Body of pancreas (tissue), 4 donors: ENCODE data around the gene ZNF581.

Experiments used
- CTCF ChIP-seq, 7 experiments: fragments of 450-650 bp in 4 of 7; fragments of 200-600 bp in 3 of 7; sonication (generic) in 3 of 7; IDR thresholded peaks; one replicate each; pipeline ENCODE4 v1.5.1; 2016 to 2019; ENCODE audit warnings: antibody characterized with exemption in 7 of 7
- POLR2A ChIP-seq, 3 donors: fragments of 450-650 bp; IDR thresholded peaks; one replicate each; pipeline ENCODE4 v1.6.1; 2016; ENCODE audit warnings: antibody characterized with exemption in 3 of 3, mild to moderate bottlenecking in 2 of 3

- TF ChIP-seq CTCF (IDR thresholded peaks at IDR 0.05), result no peak
- no peak for TF ChIP-seq POLR2A (IDR thresholded peaks at IDR 0.05)
Measured at GRCh38 chr19:55613930-55614710, 29.3 kb upstream of the ZNF581 start.
